ENCODE data around the gene CIROP.

The CIROP gene

GRCh38 chr14:23093526-23093925 is 11.3 kb downstream of the CIROP start:
- no peak for DNase-seq (ENCODE audit: low spot score)

DNA sequence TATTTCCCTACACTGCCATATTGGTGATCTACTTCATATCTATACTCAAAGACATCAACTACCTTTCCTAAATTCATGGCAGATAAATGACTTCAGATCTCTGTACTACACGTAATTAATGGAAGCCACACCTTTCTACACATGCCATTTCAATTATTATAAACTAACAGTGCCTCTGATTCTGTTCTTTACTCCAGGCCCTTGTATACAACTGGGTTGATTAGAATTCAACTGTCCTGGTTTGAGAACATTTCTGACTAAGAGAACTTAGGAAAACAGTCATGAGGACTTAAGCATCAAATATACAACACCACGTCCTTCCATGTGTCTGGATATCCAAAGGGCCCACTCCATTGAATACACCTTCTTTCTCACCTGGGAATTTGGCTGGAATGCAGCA is 11.7 kb downstream of the CIROP start:
- DNase-seq (ENCODE audit: low spot score), result no peak

GRCh38 chr14:23091294-23092225 is 13.2 kb downstream of the CIROP start:
- no peak for DNase-seq (ENCODE audit: low spot score)

- DNase-seq (ENCODE audit: low spot score), result no peak
These were observed 14.5 kb downstream of the CIROP start for GRCh38 chr14:23090254-23090636.

DNA sequence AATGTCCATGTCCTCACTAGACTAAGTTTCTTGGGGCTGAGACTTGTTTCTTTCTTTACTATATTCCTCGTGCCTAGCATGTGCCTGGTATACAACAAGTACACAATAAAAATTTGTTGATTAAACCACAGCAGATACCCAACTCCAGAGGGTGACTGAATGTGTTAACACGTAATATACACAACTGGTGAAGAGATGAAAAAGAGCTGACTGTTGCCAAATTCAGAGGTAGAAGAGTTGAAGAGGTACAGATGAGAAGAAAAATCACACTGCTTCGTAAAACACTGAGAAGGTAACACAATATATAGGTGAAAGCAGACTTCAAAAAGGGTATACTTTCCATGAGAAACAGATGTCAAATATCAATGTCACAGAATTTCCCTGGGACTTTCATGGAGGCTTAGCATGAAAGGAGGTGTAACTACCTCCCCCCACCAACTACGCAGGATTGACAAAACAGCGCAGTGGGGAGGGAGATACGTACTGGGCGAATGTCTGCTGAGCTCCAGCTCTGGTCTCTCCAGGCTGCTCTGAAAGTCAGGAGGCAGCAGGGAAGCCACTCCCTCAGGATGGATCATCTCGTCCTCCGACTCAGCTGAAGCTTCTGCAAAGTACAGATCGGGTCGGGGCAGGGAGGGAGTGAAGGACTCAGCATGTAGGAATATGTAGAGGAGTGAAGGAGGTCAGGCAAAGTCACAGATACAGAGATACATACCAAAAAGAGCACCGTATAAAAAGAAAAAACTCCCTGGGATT is 15.1 kb downstream of the CIROP start:
- DNase-seq (ENCODE audit: low spot score), result no peak

- no peak for DNase-seq (ENCODE audit: low spot score)
These were observed 18.2 kb downstream of the CIROP start for GRCh38 chr14:23086565-23086964.

DNA sequence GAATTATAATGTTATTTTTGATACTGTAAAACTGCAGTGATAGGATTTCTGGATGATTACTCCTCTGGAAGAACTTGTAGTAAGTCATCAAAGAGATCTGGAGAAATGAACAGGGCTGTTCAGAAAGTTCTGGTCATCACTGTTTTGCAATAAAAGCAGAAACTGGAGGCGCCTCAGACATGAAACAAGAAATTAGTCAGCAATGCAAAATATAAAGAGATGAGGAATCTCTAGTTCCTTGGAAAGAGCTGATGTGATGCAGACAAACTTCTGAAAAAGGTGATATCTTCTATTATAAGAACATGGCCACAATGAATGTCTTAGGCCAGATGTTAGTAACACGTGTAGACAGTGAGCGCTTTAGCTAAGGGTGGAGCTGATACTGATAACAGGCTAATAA is 19.3 kb downstream of the CIROP start:
- no peak for DNase-seq (ENCODE audit: low spot score)

DNA sequence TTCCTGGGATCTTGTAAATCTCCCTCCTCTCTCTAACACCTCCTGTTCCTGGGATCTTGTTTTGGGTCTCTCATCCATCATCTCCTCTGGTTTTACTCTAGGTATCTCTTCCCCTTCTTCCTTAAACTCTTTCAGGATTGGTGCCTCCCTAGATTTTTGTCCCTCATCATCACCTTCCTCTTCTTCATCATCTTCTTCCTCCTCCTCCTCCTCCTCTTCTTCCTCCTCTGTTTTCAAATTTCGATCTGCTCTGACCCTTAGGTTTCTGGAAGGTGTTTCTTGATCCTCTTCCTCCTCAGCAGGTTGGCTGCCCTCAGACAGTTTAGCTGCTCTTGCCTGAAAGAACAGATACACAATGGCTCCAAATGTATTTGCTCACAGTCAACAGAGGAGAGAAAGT is 24.3 kb downstream of the CIROP start:
- no peak for DNase-seq (ENCODE audit: low spot score)

DNA sequence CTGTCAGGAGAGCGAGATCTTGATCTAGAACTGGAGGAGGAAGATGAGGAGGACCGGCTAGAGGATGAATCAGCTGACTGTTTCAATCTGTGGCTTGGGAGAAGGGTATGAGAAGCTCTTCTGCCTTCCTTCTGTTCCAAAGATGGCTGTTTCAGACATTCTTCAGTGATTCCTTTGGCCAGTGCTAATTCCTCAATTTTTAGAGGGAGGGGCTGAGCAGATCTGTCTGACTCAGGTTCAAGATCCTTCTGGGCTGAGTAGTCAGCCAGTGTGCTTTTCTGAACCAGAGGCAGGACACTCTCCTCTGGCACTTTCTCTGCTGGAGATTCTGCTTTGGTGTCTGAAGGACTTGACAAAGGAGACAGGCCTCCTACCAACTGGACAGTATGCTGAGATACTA is 25.1 kb downstream of the CIROP start:
- DNase-seq (ENCODE audit: low spot score), result no peak

DNA sequence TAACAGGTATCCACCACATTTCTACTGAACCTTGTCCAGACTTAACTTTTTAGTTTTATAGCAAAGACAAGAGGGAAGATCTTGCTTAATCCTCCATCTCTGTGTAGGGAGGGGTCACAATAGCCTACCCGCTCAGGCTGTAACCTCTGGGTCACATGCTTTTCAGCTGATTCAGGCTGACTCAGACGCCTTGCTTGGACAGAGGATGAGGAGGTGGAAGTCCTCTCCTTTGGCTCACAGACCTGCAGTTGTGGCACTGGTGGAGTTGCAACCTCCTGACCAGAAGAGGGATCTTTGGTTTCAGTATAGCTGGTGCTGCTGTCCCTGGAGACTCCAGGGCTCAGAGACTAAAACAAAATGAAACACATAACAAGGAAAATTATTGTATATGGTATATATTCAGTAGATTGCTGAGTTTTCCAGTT is 26.1 kb downstream of the CIROP start:
- peak; percentile 56 for DNase-seq (ENCODE audit: low spot score)

GRCh38 chr14:23077962-23078361 is 26.8 kb downstream of the CIROP start:
- DNase-seq (ENCODE audit: low spot score), result no peak

DNA sequence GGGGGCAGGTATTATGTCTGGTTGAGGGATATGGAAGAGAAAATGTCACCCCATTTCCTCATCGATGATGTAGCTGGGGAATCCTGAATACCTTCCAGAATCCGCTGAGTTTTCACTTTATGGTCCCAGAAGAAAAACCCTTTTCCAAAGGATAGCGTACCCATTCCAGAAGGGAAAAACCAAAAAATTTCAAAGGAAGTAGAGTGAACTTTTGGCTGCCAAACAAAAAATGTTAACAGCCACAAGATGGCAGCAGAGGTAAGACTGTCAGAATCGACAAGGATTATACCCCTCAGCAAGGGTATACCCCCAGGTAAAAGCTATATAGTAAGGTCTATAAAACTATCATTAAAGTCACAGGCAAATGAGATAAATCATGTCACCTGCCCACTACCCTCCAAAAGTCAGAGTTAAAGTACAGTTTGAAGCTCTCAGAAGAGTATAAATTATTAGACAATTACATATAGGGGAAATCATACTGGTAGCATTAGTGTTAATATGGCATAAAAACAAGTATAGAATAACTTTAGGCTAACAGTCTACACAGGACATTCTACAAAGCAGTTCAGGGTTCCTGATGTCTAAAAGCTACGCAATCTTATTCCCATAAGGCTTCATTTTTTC is 27.9 kb downstream of the CIROP start:
- no peak for DNase-seq (ENCODE audit: low spot score)

DNA sequence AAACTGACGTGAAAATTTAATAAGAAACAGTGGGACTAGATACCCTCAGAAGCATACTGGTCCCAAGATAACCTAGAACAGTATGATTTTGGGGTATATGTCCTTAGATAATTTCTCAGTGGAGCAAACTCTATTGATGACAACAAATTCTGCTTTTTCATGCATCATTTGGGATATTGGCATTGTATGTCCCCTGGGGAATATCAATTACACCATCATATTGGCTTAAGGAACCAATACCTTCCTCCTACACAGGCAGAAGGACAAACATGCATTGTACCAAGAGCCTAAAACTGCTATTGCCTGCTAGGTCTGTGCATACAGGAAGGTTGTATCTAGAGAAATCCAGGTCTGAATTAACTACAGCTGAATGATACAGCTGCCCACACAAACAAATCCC is 29.9 kb downstream of the CIROP start:
- no peak for DNase-seq (ENCODE audit: low spot score)

- DNase-seq (ENCODE audit: low spot score), result peak; percentile 33
These were observed 32.8 kb downstream of the CIROP start for GRCh38 chr14:23071921-23072539.

DNA sequence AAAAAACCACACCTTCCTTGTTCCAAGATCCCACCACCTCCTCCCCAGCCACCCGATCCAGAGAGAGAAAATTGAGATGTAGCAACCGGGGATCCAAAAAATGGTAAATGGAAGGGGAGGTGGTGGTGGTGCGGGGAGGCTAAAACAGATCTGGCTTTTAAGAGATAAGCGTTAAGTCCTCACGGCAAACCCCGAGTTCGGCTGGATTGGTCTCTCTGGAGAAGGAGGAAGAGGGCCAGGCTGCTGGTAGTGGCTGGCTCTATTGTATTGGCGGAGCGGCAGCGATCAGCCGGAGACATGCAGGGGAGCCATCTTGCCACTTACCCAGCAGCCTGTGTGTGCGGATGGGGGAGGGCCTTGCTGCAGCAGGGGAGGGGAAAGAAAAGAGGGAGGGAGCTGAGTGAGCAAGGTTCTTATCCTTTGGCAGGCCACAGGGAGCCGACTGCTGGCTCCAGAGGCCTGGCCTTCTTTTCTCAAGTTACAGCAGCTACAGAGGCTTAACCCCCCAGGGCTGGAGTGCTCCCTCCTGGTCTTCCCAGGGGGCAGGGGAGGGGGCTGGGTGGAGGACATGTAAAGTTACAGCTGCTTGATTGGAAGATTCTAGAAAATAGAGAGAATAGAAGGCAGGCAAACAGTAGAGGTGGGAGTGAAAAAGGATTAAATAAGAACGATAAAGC is 33.4 kb downstream of the CIROP start:
- peak; percentile 86 for DNase-seq (ENCODE audit: low spot score)

- no peak for DNase-seq (ENCODE audit: low spot score)
These were observed 34.3 kb downstream of the CIROP start for GRCh38 chr14:23070262-23071129.

DNA sequence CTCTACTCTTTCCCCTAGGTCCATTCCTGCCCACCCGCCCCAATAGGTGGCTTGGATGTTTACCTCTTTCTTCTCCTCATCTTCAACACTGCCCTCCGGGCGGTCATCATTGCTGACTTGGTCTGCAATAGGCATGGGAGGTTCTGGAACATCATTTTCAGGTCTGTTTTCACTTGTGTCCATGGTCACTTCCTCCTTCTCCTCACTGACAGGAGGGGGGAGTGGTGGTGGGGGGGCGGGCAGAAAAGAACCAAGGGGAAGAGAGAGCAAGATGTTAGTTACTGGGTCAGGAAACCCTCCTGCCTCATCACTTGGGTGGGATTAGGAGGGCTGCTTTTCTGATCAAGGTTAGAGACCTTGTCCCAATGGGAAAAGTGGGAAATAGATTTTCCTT is 35.4 kb downstream of the CIROP start:
- no peak for DNase-seq (ENCODE audit: low spot score)

DNA sequence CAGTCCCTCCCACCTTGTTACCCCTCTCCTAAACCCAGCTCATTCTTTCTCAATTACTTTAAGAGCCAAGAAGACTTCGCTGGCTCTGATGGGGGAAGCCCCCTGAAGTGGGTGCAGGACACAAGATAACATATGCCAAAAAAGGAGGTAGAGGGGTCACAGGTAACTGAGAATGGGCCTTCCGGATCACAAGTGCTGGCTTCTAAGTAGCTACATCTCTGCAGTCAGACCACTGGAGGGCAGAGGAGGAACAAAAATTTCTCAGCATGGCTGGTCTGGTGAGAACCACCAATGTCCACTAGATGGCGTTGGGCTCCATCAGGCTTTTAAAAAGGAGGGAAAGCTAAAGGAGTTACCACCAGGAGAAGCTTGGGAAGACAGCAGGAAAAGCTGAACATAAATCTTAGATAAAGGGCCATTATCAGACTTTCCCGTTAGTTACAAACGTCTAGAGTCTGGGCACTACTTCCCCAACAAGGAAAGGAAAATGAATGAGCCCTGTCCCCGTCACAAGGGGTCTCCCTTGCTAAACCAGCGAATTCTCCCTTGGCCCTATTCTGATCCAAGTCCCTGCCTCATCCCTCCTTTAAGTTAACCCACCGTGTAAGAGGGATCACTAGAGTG is 35.9 kb downstream of the CIROP start:
- DNase-seq (ENCODE audit: low spot score), result peak; percentile 82

GRCh38 chr14:23067847-23068788 is 36.7 kb downstream of the CIROP start:
- DNase-seq (ENCODE audit: low spot score), result no peak

All from SW480 (cell line).